Thyroid gland (tissue), 4 donors: Measurements from ENCODE around the gene CHPF.

Experiments used
- CTCF ChIP-seq, 6 experiments: fragments of 200-600 bp in 3 of 6; fragments of 450-650 bp in 3 of 6; sonication (generic) in 3 of 6; IDR thresholded peaks; one replicate each; pipeline ENCODE4 v1.5.1; 2016 to 2019; ENCODE audit warnings: antibody characterized with exemption in 6 of 6, mild to moderate bottlenecking in 2 of 6, inconsistent platforms in 1 of 6, moderate library complexity in 1 of 6
- POLR2A ChIP-seq, 2 donors: fragments of 450-650 bp; IDR thresholded peaks; one replicate each; pipeline ENCODE4 v1.6.1; 2017; ENCODE audit warnings: antibody characterized with exemption in 2 of 2, mild to moderate bottlenecking in 2 of 2, moderate library complexity in 1 of 2

- no peak for TF ChIP-seq POLR2A (IDR thresholded peaks at IDR 0.05)
- TF ChIP-seq CTCF (IDR thresholded peaks at IDR 0.05): no peak
Measured at GRCh38 chr2:219581346-219581745, 37.7 kb upstream of the CHPF start.
